Measurements from ENCODE around the gene SNX22.

Gene SNX22

DNA sequence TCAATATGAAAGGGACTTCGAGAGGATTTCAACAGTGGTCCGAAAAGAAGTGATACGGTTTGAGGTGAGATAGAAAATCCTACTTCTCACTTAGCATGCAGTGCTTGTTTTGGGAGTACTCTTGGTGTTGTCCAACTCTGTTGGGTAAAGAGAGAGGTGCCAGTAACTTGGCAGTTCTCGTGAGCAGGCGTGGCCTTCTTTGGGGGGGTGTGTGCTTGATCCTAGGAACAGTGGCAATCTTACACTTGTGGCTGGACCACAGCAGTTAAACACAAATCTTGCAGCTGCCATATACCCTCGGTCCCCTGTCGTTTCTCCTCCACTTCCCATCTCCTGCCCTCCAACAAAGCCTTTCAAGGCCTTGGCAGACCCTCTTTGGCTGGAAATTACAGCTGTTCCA lies 15.2 kb upstream of the SNX22 start:
- no peak for DNase-seq

DNA sequence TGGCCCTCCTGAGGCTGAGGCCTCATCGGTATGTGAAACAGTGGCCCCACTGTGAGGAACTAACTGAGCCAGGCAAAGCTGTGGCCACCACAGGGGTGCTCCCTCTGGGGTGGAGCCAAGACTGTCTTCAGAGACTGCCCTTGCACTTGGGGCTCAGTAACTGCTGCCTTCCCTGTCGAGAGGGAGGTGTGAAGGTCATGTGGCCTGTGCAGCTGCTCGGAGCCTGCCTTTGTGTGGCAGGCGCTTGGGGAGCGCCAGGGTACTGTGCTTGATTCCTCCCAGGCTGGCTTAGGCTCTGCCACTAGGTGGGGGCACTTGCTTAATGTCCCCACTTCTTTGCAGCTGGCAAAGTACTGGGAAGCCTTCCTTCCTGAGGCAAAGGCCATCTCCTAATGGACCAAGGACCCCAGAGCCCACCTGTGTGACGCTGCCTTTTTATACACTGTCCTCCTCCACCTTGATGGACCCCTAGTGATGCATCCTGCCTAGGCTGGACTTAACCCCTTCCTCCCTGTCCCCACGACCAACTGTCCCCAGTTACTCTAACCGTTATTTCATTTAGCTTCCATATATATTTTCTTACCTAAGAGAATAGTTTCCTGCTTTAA lies 14.2 kb upstream of the SNX22 start:
- DNase-seq, result no peak

DNA sequence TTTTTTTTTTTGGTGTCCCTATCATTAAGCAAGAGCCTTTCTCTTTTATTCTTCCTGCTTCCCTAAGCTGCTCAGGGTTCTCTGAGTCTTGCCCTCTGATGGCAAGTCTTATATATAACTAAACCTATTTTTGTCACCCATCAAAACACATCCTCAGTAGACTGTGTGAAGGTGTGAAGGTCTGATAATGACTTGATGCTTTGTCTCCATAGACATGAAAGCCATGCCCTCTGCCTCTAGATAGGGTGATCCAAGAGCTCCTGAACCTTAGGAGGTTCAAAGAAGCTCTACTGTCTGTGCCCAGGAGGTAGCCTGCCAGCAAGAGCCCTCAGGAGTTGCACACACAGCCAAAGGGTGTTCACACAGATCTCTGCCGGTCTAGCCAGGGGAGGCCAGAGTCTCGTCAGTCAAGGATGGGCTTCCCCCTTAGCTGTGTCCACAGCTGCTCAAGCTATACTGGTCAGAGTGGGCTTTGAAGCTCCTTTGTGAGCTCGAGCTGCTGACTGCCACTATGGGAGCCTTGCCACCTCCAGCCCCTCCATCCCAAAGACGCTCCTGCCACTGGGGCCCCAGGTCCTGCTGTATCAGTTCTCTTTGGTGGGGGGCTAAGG lies 13.1 kb upstream of the SNX22 start:
- DNase-seq, result no peak

DNA sequence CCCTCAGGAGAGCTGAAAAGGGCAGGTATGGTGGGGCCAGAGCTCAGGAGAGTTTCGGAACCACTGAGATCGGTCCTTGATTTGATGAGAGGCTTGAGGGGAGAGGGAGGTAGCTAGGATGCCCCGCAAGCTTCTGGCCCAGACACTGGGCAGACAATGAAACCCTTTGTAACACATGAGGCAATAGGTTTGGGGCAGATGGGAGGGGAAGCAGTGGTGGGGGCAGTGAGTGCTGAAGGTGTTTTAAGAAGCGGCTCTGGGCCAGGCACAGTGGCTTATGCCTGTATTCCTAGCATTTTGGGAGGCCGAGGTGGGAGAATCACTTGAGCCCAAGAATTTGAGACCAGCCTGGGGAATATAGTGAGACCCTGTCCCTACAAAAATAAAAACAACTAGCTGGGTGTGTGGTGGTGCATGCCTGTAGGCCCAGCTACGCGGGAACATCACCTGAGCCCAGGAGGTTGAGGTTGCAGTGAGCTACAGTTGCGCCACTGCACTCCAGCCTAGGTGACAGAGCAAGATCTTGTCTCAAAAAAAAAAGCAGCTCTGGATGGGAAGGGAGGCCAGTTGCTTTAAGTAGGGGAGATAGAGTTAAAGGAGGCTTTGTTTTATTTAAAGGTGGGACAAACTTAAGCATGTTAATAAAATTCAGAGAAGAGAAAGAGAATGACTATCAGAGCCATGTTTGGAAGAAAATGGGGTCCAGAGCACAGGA lies 9.6 kb upstream of the SNX22 start:
- DNase-seq, result no peak

DNA sequence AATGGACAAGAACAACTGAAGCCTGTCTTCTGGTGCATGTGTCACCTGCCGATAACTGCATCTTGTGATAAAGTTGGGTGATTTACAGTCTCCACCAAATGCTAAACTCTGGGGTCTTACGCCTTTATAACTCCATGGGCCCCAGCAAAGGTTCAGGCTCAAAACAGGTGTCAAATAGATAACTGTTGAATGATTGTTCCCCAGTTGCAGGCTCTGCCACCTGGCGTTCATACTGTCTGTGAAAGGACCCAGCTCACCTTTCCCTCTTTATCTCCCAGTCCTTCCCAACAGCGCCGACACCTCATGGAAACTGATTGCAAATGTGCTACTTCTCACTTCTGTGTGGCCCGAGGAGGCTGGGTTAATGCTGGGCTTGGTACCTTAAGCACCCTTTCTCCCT lies 8.3 kb upstream of the SNX22 start:
- no peak for DNase-seq

DNA sequence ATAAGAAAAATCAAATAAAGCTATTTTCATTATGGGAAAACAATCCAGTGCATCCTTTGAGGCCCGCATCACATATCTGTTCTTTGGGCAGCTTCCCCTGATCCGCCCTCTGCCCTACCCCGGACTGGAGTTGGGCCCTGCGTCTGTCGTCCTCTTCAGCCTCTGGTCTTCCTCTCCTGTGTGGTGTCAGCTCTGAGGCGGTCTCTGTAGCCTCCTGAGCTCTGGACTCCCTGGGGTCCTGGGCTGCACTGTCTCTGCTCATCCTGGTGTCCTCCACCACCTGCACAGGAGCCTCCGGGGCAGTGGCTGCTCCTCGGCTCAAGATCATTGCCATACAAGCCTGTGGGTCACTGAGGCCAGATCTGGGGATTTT lies 7.4 kb upstream of the SNX22 start:
- no peak for DNase-seq

DNA sequence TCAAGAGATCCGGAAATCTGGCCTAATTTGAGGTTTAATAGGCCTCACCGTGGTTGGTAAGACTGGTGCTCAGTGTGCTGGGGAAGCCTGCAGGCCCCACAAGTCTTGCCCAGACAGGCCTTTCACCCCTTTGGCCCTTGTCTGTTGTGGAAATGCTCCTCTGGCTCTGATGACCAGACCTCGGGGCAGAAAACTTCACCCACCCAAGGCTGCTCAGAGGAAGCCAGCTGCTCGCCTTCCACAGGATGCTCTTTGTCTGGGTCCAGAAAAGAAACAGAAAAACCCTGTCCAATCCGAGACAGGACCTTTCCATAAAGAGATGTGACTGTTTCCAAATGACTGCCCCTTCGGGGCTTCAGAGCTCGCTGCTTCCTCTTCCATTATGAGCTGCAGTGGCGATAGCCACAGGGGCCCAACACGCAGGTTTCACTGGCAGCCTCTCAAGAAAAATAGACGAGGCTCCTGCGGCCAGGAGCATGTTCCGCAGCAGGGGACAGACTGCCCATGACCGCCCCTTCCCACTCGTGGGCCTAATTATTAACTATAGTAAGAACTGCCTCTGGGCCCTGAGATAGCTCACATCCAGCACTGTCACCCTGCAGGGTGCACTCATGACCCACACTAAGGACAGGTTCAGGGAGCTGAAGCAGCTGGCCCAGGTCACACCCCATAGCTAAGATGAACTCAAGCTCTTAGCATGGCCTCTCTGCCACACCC lies 6.8 kb upstream of the SNX22 start:
- no peak for DNase-seq

DNA sequence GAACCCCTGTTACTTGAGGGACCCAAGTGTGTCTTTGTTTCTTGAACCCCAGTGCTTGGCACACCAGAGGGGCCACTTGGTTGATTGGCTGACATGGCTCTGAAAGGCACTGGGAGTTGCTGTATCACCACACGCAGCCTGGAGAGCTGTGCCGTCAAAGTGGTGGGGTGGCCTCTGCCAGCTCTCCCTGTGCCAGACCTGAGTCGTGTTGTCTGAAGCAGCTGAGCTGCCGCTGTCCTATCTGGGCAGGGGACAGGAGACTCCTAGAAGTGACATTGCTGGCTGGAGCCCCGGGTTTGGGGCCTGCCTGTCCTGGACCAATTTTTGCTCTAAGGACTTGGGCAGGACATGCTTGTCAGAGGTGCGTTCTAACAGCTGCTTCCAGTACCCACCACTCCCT lies 5.5 kb upstream of the SNX22 start:
- no peak for DNase-seq

DNA sequence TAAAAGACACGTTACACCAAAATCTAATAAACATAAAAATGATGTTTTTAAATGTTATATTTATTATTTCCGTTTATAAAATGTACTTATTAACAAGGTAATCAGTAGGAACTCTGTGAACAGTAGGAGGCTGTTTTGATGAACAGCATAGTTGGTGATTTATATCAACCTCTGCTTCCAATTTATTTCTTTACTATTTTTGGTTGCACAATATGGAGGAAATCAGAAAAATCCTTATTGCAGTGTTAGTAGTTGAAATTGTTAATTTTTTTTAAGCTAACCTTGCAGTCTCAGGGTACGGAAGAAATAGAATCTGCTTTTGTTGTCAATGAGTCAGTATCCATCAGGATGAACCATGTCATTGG lies 5.0 kb upstream of the SNX22 start:
- DNase-seq, result no peak

DNA sequence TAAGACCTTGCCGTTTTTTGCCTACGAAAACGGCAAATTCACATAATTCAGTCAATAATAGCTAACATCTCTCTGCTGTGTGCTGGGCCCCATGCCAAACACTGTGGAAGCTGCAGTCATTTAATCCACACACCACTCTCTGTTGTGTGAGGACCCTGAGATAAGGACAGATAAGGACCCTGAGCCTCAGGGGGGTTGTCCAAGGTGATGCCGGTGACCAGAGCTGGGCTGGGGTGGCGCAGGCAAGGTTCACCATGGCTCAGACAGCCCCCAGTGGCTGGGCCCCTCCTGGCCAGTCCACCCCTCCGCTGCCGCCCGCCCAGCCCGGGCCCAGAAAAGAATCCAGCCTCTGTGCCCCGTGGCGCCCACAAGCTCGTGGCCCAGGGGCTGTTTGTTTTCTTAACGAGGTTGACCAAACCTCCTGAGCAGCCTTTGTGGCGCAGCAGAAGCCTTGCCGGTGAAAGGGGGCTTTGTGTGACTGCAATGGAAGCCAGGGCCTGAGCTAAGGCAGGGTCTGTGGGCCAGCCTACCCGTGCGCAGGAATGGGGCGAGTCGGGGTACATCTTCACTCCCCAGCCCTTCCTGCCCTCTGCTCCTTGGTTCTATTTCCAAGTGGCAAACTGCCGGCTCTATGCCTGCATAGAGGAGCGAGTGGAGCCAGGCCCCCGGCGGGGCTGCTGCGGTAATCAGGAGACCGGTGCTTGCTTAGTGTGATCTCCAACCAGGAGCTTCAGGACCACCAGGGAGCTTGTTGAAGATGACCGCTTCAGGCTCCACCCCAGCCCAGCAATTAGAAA lies 4.4 kb upstream of the SNX22 start:
- DNase-seq, result no peak

DNA sequence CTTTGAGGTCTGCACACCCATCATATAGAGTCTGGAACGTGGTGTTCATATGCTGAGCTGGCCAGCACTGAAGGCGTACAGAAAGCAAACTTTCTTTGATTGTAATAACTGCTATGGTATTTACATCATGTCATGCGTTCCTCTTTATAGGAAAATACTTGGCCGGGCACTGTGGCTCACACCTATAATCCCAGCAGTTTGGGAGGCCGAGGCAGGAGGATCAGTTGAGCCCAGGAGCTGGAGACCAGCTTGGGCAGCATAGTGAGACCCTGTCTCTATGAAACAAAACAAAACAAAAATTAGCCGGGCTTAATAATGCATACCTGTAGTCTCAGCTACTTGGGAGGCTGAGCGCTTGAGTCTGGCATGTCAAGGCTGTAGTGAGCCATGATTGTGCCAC lies 3.4 kb upstream of the SNX22 start:
- DNase-seq, result no peak

DNA sequence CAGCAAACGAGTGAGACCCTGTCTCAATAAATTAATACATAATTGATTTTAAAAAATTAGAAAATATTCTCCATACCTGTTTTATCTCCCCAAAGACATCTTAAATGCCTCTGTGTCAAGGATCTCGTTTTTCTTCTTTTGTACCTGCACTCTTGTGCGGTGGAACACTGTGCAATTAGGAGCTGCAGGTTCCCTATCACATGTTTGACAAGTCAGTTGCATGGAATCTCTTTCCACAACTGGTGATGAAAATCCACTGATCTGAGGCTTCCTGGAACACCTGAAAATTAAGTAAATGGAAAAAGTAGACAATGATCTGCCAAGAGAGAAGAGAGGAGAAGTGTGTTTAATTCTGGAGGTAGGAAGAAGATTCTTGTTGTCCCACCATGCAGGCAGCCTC lies 3.0 kb upstream of the SNX22 start:
- DNase-seq, result no peak

DNA sequence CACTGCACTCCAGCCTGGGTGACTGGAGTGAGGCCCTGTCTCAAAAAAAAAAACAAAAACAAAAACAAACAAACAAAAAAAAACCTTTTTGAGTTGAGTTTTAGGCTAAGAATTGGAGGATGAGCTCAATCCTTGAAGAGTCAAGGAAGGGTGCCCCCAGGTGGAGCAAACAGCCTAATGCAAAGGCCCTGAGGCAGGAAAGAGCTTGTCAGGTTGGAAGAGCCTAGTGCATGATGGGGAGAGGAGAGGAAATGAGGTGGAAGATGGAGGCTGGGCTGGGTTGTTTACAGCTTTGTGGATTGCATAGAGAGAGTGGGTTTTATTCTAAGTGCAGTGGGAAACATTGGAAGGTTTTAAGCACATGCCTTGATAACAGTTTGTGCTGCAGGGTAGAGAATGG lies 2.1 kb upstream of the SNX22 start:
- DNase-seq, result peak in 1 of 2 experiments; percentile 37

DNA sequence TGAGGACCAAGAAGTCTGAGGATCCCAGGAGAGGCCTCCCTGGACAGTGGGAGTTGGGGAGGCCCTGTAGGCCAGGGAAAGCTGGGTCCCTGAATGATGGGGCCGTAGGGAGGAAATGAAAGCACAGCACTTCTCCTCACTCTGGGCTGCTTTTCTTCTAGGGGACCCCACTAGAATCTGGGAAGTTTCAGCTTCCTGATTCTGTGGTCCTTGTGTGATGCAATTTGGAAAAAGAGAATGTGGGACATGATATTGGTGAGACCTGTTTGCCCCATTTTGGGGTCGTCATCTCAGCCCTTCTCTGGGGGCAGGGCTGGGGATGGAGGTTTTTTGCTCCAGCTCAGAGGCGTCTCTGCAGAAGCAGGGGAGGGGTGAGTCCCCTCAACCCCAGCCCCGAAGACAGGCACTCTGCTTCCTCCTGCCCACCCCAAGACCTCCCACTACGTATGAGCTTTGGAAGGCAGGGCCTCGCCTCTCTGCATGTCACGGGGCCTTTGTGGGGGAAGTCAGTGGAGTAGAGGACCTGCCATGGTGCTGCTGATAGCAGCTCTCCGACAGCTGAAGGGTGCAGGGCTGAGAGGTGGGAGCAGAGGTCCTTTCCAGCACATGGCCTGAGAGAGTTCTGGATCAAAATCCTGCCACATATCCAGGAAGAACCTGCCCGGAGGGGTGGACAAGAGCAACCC lies 1.5 kb upstream of the SNX22 start:
- no peak for DNase-seq

DNA sequence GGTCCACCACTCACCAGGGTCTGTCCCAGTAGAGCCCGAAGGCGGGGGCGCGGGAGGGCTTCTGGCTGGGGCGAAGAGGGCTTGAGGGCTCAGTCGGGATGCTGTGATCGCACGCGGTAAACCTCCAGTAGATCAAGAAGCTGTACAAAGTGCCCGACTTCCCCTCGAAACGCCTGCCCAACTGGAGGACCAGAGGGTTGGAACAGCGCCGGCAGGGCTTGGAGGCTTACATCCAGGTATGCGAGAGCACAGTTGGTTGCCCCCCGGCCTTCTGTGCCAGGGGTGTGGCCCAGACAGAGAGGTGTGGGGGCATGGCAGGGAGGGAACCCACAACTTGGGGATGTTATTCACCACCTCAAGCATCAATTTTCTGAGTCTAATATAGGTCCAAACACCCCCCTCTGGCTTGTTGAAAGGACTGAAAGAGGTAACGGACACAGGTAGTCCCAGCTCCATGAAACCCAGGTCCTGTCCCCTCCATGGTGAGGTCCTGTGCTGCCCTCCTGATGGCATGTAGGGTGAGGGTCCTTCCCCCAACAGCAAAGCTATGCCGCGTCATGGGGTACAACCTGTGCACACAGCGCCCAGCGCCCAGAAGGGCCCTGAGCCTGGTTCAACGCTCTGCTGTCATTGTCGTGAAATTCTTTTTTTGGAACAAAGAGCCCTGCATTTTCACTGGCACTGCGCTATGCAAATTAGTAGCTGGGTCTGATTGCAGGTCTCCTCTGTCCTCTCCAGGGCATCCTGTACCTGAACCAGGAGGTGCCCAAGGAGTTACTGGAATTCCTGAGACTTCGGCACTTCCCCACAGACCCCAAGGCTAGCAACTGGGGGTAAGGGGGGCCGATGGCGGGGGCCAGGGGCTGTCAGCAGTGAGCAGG lies 1.2 kb downstream of the SNX22 start:
- peak; percentile 69 to 75 for DNase-seq

DNA sequence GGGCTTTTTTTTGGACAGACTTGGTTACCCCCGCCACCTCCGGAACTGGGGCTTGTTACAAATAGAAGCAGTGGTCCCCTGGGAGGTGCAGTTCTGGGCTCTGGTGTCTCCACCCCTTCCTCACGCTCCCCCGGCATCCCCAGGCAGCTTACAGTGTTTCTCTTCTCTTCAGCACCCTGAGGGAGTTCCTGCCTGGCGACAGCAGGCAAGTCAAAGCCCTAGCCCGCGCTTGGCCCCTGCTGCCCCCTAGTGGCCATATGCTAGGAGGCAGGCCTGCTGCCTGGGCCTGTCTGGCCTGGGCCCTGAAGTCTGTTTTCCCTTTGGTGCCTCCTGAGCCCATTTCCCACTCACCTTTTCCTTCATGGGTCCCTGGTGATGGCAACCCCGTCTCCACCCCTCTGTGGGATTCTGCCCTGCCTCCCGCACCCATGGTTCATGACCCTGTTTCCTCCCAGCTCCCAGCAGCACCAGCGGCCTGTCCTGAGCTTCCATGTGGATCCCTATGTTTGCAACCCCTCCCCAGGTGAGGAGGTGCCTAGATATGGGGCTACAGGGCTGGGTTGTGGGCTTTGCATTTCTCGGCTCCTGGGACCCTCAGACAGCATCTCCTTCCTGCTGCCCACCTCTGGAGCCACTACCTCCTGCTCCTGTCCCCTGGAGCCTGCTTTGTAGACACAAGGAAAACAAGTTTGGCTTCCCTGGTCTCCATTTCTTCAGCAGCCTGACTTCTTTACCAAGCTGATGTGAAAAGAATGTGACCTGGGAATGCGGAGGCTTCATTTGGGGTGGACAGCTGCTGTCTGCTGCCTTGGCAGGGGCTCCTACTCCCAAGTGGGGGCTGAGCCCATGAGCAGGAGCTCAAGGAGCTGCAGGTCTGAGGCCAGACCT lies 2.2 kb downstream of the SNX22 start:
- peak; percentile 76 to 95 for DNase-seq

DNA sequence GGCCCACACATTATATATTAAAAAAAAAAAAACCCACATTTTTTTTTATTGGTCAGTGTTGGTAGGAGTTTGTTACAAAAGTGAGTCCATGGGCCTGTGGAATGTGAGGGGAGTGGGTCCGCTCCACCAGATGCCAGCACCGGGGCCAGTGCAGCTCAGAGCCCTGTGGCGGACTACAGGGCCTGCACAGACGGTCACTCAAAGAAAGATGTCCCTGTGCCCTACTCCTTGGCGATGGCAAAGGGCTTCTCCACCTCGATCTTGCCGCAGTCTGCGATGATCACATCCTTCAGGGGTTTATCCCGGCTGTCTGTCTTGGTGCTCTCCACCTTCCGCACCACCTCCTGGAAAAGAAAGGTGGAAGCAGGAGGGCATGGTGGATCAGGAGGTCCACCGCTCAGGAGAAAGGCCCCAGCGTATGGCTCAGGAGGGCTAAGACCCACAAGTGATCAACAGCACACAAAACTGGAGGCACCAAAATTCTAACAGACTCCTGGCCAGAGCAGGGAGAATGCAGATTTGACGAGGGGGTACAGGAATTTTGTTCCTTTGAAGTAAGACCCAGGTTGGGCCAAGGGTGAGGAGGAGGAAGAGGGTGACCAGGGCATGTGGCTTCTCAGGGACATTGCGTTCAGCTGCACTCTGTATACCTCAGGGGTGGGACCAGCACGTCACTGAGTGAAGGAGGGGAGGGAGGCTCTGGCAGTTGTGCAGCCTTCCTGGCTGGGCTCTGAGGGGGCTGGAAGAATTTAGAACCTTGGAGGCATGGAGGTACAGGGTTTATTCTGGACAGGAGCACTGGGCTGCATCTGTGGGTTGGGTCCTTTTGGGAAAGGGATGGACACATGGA lies 4.5 kb downstream of the SNX22 start:
- no peak for DNase-seq

DNA sequence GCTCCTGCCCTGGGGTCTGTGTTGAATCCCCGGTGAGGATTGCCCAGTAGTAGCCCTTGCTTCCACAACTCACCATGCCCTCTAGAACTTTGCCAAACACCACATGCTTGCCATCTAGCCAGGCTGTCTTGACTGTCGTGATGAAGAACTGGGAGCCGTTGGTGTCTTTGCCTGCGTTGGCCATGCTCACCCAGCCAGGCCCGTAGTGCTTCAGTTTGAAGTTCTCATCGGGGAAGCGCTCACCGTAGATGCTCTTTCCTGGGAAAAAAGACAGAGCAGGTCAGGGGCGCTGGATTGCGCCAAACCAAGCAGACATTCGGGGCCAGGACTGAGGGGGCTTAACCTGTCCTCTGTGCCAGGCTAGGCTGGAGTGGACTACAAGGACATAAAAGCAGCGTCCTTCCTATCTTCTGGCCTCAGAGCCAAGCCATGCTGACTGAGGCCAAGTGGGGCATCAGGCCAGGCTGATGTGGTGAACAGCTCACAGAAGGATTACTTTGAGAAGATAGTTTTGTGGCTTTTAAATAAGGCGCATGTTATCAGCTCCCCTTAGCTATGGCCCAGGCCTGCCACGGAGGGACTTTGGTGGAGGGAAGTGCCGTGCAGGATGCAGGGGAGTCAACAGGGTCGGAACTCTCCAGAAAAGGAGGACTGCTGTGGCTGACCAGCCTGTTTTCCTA lies 5.3 kb downstream of the SNX22 start:
- no peak for DNase-seq

DNA sequence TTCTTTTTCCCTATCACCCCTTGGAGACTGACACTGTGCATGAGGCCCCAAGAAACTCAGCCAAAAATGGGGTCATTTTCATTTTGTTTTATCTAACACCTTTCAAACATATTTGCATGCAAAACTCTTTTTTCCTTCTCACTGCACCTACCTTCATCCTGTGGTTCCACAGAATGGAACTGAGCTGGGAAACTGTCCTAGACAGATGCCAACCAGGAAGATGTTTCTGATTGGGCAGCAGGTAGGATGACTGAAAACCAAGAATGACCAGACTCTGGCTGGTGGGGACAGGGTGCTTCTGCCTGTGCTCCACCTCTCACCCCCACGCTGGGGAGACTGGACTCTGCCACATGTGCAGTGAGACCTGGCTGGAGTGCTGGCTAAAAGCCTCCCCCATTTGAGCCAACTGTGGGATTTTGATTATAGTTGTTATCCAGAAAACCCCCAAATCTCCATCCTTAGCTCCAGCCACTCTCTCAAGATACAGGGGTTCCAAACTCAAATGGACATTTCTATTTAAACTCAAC lies 6.1 kb downstream of the SNX22 start:
- DNase-seq, result no peak

All from NCI-H526 (cell line).